ENCODE results near the gene DFFB. TPM values are rescaled to one million over a fixed set of nuclear protein-coding genes. Genes with fewer than 3 reads are reported as not detected.

The DFFB gene
- total and polyA plus RNA-seq, 2 donors (not counting 3 experiments of a cell fraction or from before 2014, with no cell fraction given), result 11.7 to 11.8 TPM

DNA sequence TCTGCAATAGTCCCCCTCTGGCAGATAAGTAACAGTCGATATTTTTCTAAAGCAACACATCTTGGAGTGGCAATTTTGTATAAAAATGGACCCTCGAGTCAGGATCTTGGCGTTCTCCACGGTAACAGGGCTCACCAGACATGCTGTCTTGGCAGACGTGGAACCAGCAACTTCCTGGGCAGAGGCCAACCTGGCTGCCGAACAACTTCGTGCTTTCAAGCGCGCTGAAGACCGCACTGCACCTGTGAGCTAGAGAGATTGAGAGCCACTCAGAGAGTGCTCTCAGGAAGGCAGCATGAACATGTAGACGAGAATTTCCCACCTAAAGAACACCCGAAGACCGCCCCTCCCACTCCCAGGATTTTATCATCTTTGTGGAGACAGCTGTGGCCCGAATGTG is 35.5 kb downstream of the DFFB start:
- DNase-seq (ENCODE audit: low read depth, low spot score) (no peak), FAIRE-seq (no peak)
- Histone ChIP-seq H3K4me1 (ENCODE audit: control insufficient read depth, extremely low read depth, insufficient read depth, low read length) (no peaks in the 10 kb centered on the region), H4K20me1 (replicated peaks; ENCODE audit: control insufficient read depth, extremely low read depth, insufficient read depth, low read length) (no peaks in the 10 kb centered on the region), H3K27ac (ENCODE audit: insufficient read depth, low read depth, low read length) (no peak overlapping the region), H3K36me3 (ENCODE audit: control insufficient read depth in 2 of 2, extremely low read depth in 1 of 2, insufficient read depth in 2 of 2, low read length in 2 of 2) (peaks cover 8 to 16% of the 10 kb centered on the region in 2 experiments), H3K27me3 (ENCODE audit: control insufficient read depth in 2 of 2, insufficient read depth in 2 of 2, low read length in 2 of 2) (no peaks in the 10 kb centered on the region), H3K9ac (replicated peaks; ENCODE audit: extremely low read depth, insufficient read depth, low read length) (no peak overlapping the region), H3K79me2 (ENCODE audit: control insufficient read depth, insufficient read depth, low read length) (peaks cover 43% of the 10 kb centered on the region), H2AFZ (ENCODE audit: low read depth, low read length) (no peak overlapping the region), H3K9me3 (replicated peaks; ENCODE audit: control insufficient read depth, insufficient read depth, low read length) (no peaks in the 10 kb centered on the region), H3K4me2 (ENCODE audit: insufficient read depth, low read length) (no peak overlapping the region), H3K4me3 (replicated peaks in 1 of 3; ENCODE audit: insufficient read depth in 1 of 3, low read depth in 1 of 3, low read length in 3 of 3) (no peak overlapping the region), H3K9me1 (replicated peaks; ENCODE audit: control insufficient read depth, extremely low read depth, insufficient read depth, low read length) (no peaks in the 10 kb centered on the region)
- dilution Hi-C loops (cut with MboI; ENCODE audit: extremely low pct_ligation_motif_present, low sequenced_read_pairs), result no loop called here
- ChIA-PET POLR2A (no interaction called here), CTCF (no interaction called here)
- no TSS peak for BruUV-seq (replicated peaks)
- intact Hi-C loops (cut with micrococcal nuclease), result no loop called here
- TF ChIP-seq GATA2 (IDR thresholded peaks at IDR 0.05; ENCODE audit: insufficient read depth, insufficient read length, low read depth, low read length) (no peak), MAX (IDR thresholded peaks at IDR 0.05; ENCODE audit: insufficient read depth, insufficient read length) (no peak), MYC (IDR thresholded peaks at IDR 0.05; ENCODE audit: low read depth, low read length) (no peak), FOS (IDR thresholded peaks at IDR 0.05; ENCODE audit: borderline replicate concordance, insufficient read depth, low read length) (no peak), CTCF (IDR thresholded peaks at IDR 0.05; ENCODE audit: extremely low read depth in 1 of 2, insufficient read depth in 1 of 2, low read depth in 1 of 2, low read length in 2 of 2) (no peak), EZH2 (IDR thresholded peaks at IDR 0.05; ENCODE audit: borderline replicate concordance, low read depth, low read length, severe bottlenecking) (no peak), JUN (IDR thresholded peaks at IDR 0.05; ENCODE audit: borderline replicate concordance, insufficient read depth, insufficient read length, low read depth) (no peak), POLR2AphosphoS5 (IDR thresholded peaks at IDR 0.05; ENCODE audit: insufficient read depth, low read depth, low read length) (no peak), POLR2A (IDR thresholded peaks at IDR 0.05; ENCODE audit: low read depth, low read length) (no peak)
